Measurements from ENCODE around the gene CCT8.
"Not testable (repeated sequence)": the region's sequence is repeated elsewhere in the genome, so short reads cannot be mapped to it uniquely, and the experiment has no call there.

CCT8 gene

GRCh38 chr21:29024474-29025327 is 48.7 kb downstream of the CCT8 start, which contains the start of gene USP16:
TSS of gene USP16 (plus strand) at chr21:29024668. CDS start at chr21:29027914, 3,246 bp downstream.
- peak; percentile 98 for DNase-seq (ENCODE audit: low spot score)

- DNase-seq (ENCODE audit: low spot score), result peak; percentile 31
Measured at GRCh38 chr21:29022166-29022565, 51.3 kb downstream of the CCT8 start.

GRCh38 chr21:29018540-29018939 is 54.9 kb downstream of the CCT8 start:
- no peak for DNase-seq (ENCODE audit: low spot score)

GRCh38 chr21:29017639-29018237 is 55.7 kb downstream of the CCT8 start:
- no peak for DNase-seq (ENCODE audit: low spot score)

- not testable (repeated sequence) for DNase-seq (ENCODE audit: low spot score)
Measured at GRCh38 chr21:29011236-29011635, 62.2 kb downstream of the CCT8 start.

GRCh38 chr21:29008367-29008766 is 65.1 kb downstream of the CCT8 start:
- DNase-seq (ENCODE audit: low spot score), result no peak

- DNase-seq (ENCODE audit: low spot score), result no peak
Measured at GRCh38 chr21:29007810-29008209, 65.6 kb downstream of the CCT8 start.

GRCh38 chr21:29007135-29007534 is 66.3 kb downstream of the CCT8 start:
- DNase-seq (ENCODE audit: low spot score), result no peak
